IPS-20b (cell line): ENCODE measurements around the gene KRTAP10-5.
"Not testable (repeated sequence)": the region's sequence is repeated elsewhere in the genome, so short reads cannot be mapped to it uniquely, and the experiment has no call there.

Experiments used
- H3K27ac ChIP-seq: one replicate; pipeline ENCODE4 v1.5.1; 2013; ENCODE audit warnings: low read length
- H3K27me3 ChIP-seq: 2 replicates; pipeline ENCODE4 v1.6.1; 2013; ENCODE audit warnings: mild to moderate bottlenecking, low read length, inconsistent platforms; ENCODE audit not compliant: insufficient read depth
- H3K36me3 ChIP-seq: 2 replicates; pipeline ENCODE4 v1.6.1; 2013; ENCODE audit warnings: low read depth, mild to moderate bottlenecking, inconsistent platforms, low read length, moderate library complexity; ENCODE audit not compliant: insufficient read depth
- H3K4me1 ChIP-seq: 2 replicates; pipeline ENCODE4 v1.6.1; 2013; ENCODE audit warnings: mild to moderate bottlenecking, control low read depth, inconsistent platforms, low read length, moderate library complexity; ENCODE audit not compliant: insufficient read depth
- H3K4me3 ChIP-seq: 2 replicates; pipeline ENCODE4 v1.5.1; 2013; ENCODE audit warnings: mild to moderate bottlenecking, low read length, inconsistent platforms
- H3K9ac ChIP-seq: 2 replicates; pipeline ENCODE4 v1.6.1; 2013; ENCODE audit warnings: low read depth, mild to moderate bottlenecking, inconsistent platforms, low read length, moderate library complexity
- H3K9me3 ChIP-seq: 2 replicates; pipeline ENCODE4 v1.6.1; 2013; ENCODE audit warnings: mild to moderate bottlenecking, low read depth, low read length, inconsistent platforms; ENCODE audit not compliant: insufficient read depth

KRTAP10-5 gene

DNA sequence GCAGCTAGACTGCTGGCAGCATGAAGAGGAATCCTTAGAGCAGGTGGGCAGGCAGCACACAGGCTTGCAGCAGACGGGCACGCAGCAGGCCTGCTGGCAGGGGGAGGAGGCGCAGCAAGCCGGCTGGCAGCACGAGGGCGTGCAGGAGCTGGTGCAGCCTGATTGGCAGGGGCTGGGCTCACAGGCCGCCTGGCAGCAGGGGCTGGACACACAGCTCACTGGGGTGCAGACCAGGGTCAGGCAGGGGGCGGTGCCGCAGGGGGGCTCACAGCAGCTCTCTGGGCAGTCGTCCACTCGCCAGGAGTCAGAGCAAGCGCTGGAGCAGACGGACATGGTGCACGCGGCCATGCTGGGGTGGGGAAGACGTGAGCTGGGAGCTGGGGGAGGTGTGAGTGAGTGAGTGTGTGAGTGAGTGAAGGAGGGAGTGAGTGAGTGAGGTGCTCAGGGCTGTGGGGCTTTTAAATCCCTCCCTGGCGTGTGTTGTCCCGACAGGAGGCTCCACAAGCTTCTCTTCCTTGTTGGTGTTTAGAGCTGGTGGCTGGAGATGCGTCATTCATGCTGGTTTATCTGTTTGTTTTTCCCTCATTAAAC lies at the start of gene KRTAP10-5:
KRTAP10-5 (minus strand) TSS at position 374 of the 591 bp plus-strand sequence; CDS start at position 348, 26 bp downstream.
- H3K9me3 ChIP-seq, H3K36me3 ChIP-seq, H3K4me1 ChIP-seq, H3K27ac ChIP-seq, H3K9ac ChIP-seq, H3K27me3 ChIP-seq, H3K4me3 ChIP-seq: not testable (repeated sequence)

GRCh38 chr21:44628707-44629391 lies 48.4 kb upstream of the KRTAP10-5 start:
- H3K9me3 ChIP-seq = peaks cover 12% of the 10 kb centered on the region
- no peak overlapping the region for H3K9ac ChIP-seq
- no peaks in the 10 kb centered on the region for H3K36me3 ChIP-seq
- H3K4me3 ChIP-seq = no peak overlapping the region
- no peaks in the 10 kb centered on the region for H3K4me1 ChIP-seq
- no peak overlapping the region for H3K27ac ChIP-seq
- no peaks in the 10 kb centered on the region for H3K27me3 ChIP-seq

- not testable (repeated sequence) for H3K4me1 ChIP-seq, H3K9ac ChIP-seq, H3K27ac ChIP-seq, H3K4me3 ChIP-seq, H3K27me3 ChIP-seq, H3K36me3 ChIP-seq
- peaks cover 22% of the 10 kb centered on the region for H3K9me3 ChIP-seq
Observed at GRCh38 chr21:44627831-44628233, 47.4 kb upstream of the KRTAP10-5 start.

DNA sequence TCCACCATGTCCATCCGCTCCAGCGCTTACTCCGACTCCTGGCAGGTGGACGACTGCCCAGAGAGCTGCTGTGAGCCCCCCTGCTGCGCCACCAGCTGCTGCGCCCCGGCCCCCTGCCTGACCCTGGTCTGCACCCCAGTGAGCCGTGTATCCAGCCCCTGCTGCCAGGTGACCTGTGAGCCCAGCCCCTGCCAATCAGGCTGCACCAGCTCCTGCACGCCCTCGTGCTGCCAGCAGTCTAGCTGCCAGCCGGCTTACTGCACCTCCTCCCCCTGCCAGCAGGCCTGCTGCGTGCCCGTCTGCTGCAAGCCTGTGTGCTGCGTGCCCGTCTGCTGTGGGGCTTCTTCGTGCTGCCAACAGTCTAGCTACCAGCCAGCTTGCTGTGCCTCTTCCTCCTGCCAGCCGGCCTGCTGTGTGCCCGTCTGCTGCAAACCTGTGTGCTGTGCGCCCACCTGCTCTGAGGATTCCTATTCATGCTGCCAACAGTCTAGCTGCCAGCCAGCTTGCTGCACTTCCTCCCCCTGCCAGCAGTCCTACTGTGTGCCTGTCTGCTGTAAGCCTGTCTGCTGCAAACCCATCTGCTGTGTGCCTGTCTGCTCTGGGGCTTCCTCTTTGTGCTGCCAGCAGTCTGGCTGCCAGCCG lies 46.9 kb upstream of the KRTAP10-5 start:
- H3K4me3 ChIP-seq, H3K4me1 ChIP-seq, H3K27me3 ChIP-seq, H3K9ac ChIP-seq, H3K27ac ChIP-seq, H3K36me3 ChIP-seq: not testable (repeated sequence)
- peaks cover 28% of the 10 kb centered on the region for H3K9me3 ChIP-seq

DNA sequence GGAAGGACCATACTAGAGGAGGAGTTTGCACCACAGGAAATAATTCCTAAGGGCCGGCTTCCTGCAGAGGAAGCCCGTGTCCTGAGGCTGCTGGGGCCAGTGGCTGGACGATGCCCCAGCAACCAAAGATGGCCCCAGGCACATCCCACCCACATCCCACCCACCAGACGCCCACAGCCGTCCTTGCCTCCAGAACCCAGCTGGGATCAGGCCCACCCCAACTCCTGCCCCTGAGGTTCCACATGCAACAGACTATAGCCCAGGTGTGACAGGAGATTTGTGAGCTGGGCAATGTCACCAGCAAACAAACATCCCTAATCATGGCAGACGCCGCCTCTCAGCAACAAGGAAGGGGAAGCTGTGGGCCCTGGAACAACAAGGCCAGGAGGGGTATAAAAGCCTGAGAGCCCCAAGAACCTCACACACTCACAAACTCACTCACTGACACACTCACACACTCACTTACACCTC lies 46.3 kb upstream of the KRTAP10-5 start, which contains the start of gene KRTAP10-9:
KRTAP10-9 (plus strand) TSS at position 421 of the 471 bp plus-strand sequence. CDS start 79 bp downstream, outside the sequence.
- Histone ChIP-seq H3K9me3 (peaks cover 28% of the 10 kb centered on the region), H3K9ac (no peak within 1 kb of the TSS), H3K4me1 (no peaks in the 10 kb centered on the region), H3K36me3 (no peaks in the 10 kb centered on the region), H3K4me3 (no peak within 1 kb of the TSS), H3K27me3 (no peaks in the 10 kb centered on the region), H3K27ac (no peak within 1 kb of the TSS)

DNA sequence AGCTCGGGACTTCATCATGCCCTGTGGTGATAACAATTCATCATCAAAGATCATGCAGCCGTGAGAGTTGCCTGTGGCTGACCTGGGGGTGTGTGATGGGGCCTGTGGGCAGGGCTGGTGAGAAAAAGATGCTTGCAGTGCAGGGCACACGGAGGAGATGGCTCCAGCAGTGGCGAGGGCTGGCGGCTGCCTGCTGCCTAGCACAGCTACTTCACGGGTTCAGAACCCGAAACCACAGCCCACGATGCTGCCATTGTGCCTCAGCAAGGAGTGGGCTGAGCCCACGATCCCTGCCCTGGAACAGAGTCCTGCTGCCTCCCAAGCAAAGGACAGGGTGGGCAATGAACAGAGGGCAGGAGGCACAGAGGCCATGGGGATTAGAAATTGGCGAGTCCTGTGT lies 45.9 kb upstream of the KRTAP10-5 start:
- no peaks in the 10 kb centered on the region for H3K4me1 ChIP-seq
- H3K9me3 ChIP-seq = peaks cover 28% of the 10 kb centered on the region
- no peak overlapping the region for H3K4me3 ChIP-seq
- H3K36me3 ChIP-seq = no peaks in the 10 kb centered on the region
- no peak overlapping the region for H3K27ac ChIP-seq
- H3K27me3 ChIP-seq = no peaks in the 10 kb centered on the region
- H3K9ac ChIP-seq = no peak overlapping the region

DNA sequence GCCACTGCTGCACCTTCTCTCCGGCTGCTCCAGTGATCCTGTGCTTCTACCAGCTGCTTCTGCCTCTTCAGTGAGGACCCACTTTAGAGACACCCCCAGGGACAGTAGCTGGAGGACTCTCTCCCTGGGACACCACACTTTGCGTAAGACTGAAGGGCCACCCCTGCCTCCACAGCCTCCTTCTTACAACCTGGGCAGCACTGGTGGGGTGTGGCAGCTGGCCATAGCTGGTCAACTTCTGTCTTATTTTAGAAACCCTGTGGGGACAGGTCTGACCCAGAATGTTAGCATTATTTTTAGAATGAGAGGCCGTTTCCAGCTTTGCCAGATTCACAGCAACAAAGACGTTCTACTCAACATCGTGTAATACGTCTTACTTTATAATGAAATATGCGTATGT lies 45.4 kb upstream of the KRTAP10-5 start:
- Histone ChIP-seq H3K4me3 (no peak overlapping the region), H3K9me3 (peaks cover 33% of the 10 kb centered on the region), H3K4me1 (no peaks in the 10 kb centered on the region), H3K36me3 (no peaks in the 10 kb centered on the region), H3K27ac (no peak overlapping the region), H3K9ac (no peak overlapping the region), H3K27me3 (no peaks in the 10 kb centered on the region)

GRCh38 chr21:44623575-44623974 lies 43.2 kb upstream of the KRTAP10-5 start:
- Histone ChIP-seq H3K9ac (no peak overlapping the region), H3K4me3 (no peak overlapping the region), H3K36me3 (no peaks in the 10 kb centered on the region), H3K9me3 (peaks cover 51% of the 10 kb centered on the region), H3K27me3 (no peaks in the 10 kb centered on the region), H3K4me1 (no peaks in the 10 kb centered on the region), H3K27ac (no peak overlapping the region)

GRCh38 chr21:44619886-44620285 lies 39.5 kb upstream of the KRTAP10-5 start:
- Histone ChIP-seq H3K36me3 (no peaks in the 10 kb centered on the region), H3K4me1 (no peaks in the 10 kb centered on the region), H3K4me3 (no peak overlapping the region), H3K9ac (no peak overlapping the region), H3K9me3 (peaks cover 49% of the 10 kb centered on the region), H3K27me3 (no peaks in the 10 kb centered on the region), H3K27ac (no peak overlapping the region)

DNA sequence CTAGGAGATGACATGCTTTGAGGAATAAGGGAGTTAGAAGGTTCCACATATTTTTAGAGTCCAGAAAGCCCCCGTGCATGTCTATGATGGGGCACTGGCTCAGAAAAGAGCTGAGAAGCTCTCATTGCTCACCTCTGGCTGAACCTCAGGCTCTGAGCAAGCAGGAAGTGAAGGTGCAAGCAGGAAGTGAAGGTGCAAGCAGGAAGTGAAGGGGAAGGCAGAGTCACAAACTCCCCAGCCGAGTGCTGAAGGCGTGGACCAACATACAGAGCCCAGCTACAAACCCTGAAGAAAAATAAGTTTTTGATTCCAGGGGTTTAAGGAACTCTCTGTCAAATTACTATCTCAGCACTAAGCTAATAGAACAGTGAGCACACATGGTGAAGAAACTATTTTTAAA lies 38.5 kb upstream of the KRTAP10-5 start:
- no peak overlapping the region for H3K9ac ChIP-seq
- H3K27ac ChIP-seq = no peak overlapping the region
- H3K4me3 ChIP-seq = no peak overlapping the region
- no peaks in the 10 kb centered on the region for H3K27me3 ChIP-seq
- H3K9me3 ChIP-seq = peaks cover 40% of the 10 kb centered on the region
- no peaks in the 10 kb centered on the region for H3K4me1 ChIP-seq
- H3K36me3 ChIP-seq = no peaks in the 10 kb centered on the region

DNA sequence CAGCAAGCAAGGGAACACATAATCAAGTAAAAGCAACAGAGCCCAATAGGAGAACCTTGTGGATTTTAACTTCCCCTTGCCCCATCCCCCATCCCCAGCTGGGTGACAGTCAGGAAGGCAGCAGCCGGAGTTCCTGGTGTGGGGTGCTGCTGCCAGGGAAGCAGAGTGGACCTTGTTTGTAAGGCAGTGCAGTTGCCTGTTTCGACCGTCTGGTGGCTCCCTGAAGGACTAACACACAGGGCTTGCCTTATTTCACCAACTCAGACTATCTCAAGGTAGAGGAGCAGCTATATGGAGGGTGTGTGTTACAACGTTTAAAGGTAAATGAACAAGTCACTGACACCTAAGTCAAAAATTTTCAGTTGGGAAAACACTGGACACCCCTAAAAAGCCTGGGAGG lies 38.1 kb upstream of the KRTAP10-5 start:
- H3K4me3 ChIP-seq = no peak overlapping the region
- no peak overlapping the region for H3K27ac ChIP-seq
- H3K9ac ChIP-seq = no peak overlapping the region
- H3K4me1 ChIP-seq = no peaks in the 10 kb centered on the region
- no peaks in the 10 kb centered on the region for H3K27me3 ChIP-seq
- H3K36me3 ChIP-seq = no peaks in the 10 kb centered on the region
- peaks cover 36% of the 10 kb centered on the region for H3K9me3 ChIP-seq

- Histone ChIP-seq H3K36me3 (no peaks in the 10 kb centered on the region), H3K27me3 (no peaks in the 10 kb centered on the region), H3K9ac (no peak overlapping the region), H3K9me3 (peaks cover 23% of the 10 kb centered on the region), H3K27ac (no peak overlapping the region), H3K4me3 (no peak overlapping the region), H3K4me1 (no peaks in the 10 kb centered on the region)
Observed at GRCh38 chr21:44617071-44617501, 36.7 kb upstream of the KRTAP10-5 start.
